Measurements from ENCODE around the gene PPFIA1.
A peak's percentile ranks its signal among the peaks of the same experiment; 100 is the strongest.
"Not testable (repeated sequence)": the region's sequence is repeated elsewhere in the genome, so short reads cannot be mapped to it uniquely, and the experiment has no call there.

Gene PPFIA1

GRCh38 chr11:70364745-70365543 is 94.5 kb downstream of the PPFIA1 start:
- peak; percentile 81 for DNase-seq

GRCh38 chr11:70365544-70365927 is 95.0 kb downstream of the PPFIA1 start:
- DNase-seq, result no peak

- no peak for DNase-seq
These were observed 96.6 kb downstream of the PPFIA1 start for GRCh38 chr11:70367071-70367470.

- no peak for DNase-seq
These were observed 98.5 kb downstream of the PPFIA1 start for GRCh38 chr11:70368961-70369360.

GRCh38 chr11:70371241-70371640 is 100.8 kb downstream of the PPFIA1 start:
- DNase-seq, result no peak

GRCh38 chr11:70372076-70372475 is 101.6 kb downstream of the PPFIA1 start:
- DNase-seq, result no peak

GRCh38 chr11:70376621-70377020 is 106.1 kb downstream of the PPFIA1 start:
- no peak for DNase-seq

GRCh38 chr11:70377645-70378044 is 107.2 kb downstream of the PPFIA1 start:
- no peak for DNase-seq

GRCh38 chr11:70378506-70379134 is 108.1 kb downstream of the PPFIA1 start:
- DNase-seq, result no peak

GRCh38 chr11:70381350-70381749 is 110.9 kb downstream of the PPFIA1 start:
- DNase-seq, result no peak

- no peak for DNase-seq
These were observed 111.7 kb downstream of the PPFIA1 start for GRCh38 chr11:70381872-70382861.

GRCh38 chr11:70383664-70384565 is 113.4 kb downstream of the PPFIA1 start:
- no peak for DNase-seq

GRCh38 chr11:70384566-70385152 is 114.2 kb downstream of the PPFIA1 start:
- no peak for DNase-seq

GRCh38 chr11:70387564-70387963 is 117.1 kb downstream of the PPFIA1 start:
- no peak for DNase-seq

- DNase-seq, result no peak
These were observed 118.7 kb downstream of the PPFIA1 start for GRCh38 chr11:70389201-70389600.

GRCh38 chr11:70390882-70391281 is 120.4 kb downstream of the PPFIA1 start:
- DNase-seq, result not testable (repeated sequence)

- no peak for DNase-seq
These were observed 123.9 kb downstream of the PPFIA1 start for GRCh38 chr11:70394211-70394950.

GRCh38 chr11:70397336-70397982 is 127.0 kb downstream of the PPFIA1 start:
- DNase-seq, result peak; percentile 48

- DNase-seq, result peak; percentile 70
These were observed 127.7 kb downstream of the PPFIA1 start, which contains the start of gene CTTN for GRCh38 chr11:70397983-70398833. CTTN (plus strand) TSS chr11:70398529; CDS start chr11:70407298, 8,769 bp downstream.
